Left ventricle myocardium inferior (tissue), 1 donor: Measurements from ENCODE around the gene NOL4. TPM values are rescaled to one million over a fixed set of nuclear protein-coding genes. Genes with fewer than 3 reads are reported as not detected.
"Not testable (repeated sequence)": the region's sequence is repeated elsewhere in the genome, so short reads cannot be mapped to it uniquely, and the experiment has no call there.

Experiments used
- DNase-seq: peaks from one replicate; pipeline ENCODE4 v3.0.0-alpha.2; 2020
- H3K27ac ChIP-seq: fragments of 200-600 bp; replicated peaks from 2 replicates; pipeline ENCODE4 v1.8.0; 2021
- H3K27me3 ChIP-seq: fragments of 200-600 bp; 2 replicates; pipeline ENCODE4 v1.8.0; 2021; ENCODE audit warnings: low read depth
- H3K36me3 ChIP-seq: fragments of 200-600 bp; 2 replicates; pipeline ENCODE4 v1.8.0; 2021
- H3K4me1 ChIP-seq: fragments of 200-600 bp; 2 replicates; pipeline ENCODE4 v1.8.0; 2021
- H3K4me3 ChIP-seq: fragments of 200-600 bp; 2 replicates; pipeline ENCODE4 v1.8.0; 2021; ENCODE audit warnings: mild to moderate bottlenecking, moderate library complexity
- H3K9me3 ChIP-seq: fragments of 200-600 bp; replicated peaks from 2 replicates; pipeline ENCODE4 v1.8.0; 2021
- intact Hi-C: fragments of 100-400 bp; cut with micrococcal nuclease; formaldehyde crosslinking; loops from one replicate; pipeline ENCODE4 v1.11.0; 2022
- long read RNA-seq: library from polyadenylated mRNA; unstranded; transcript quantifications from one replicate; pipeline ENCODE4 v2.0.0, GENCODE V29; 2021
- total RNA-seq: library from RNA; stranded (reverse); fragmentation: NEBNext Ultra II Directional; extraction: Animal tissue kit (Norgen Biotek cat#: 25700); gene quantifications from one replicate; pipeline ENCODE4 v1.2.1, GENCODE V29; 2021
- TF ChIP-seq, protein P1 (sequence below): fragments of 200-600 bp; IDR thresholded peaks from 2 replicates; pipeline ENCODE4 v1.8.0; 2021; ENCODE audit warnings: antibody characterized with exemption, mild to moderate bottlenecking, borderline replicate concordance
- donor health status: DM: no; HTN: yes; CAD: no; lungs with severe emphysema.

NOL4 gene
- total RNA-seq = not detected
- long read RNA-seq = 0 reads

GRCh38 chr18:34224423-34225217 is at the start of gene NOL4:
NOL4 (minus strand) TSS chr18:34224913; CDS start chr18:34223253, 1,660 bp downstream.
- no peaks in the 10 kb centered on the region for H3K9me3 ChIP-seq
- no peak within 1 kb of the TSS for H3K27ac ChIP-seq
- H3K27me3 ChIP-seq = peaks cover 96% of the 10 kb centered on the region
- intact Hi-C loops = no loop called here
- DNase-seq = no peak
- TF ChIP-seq, protein P1, sequence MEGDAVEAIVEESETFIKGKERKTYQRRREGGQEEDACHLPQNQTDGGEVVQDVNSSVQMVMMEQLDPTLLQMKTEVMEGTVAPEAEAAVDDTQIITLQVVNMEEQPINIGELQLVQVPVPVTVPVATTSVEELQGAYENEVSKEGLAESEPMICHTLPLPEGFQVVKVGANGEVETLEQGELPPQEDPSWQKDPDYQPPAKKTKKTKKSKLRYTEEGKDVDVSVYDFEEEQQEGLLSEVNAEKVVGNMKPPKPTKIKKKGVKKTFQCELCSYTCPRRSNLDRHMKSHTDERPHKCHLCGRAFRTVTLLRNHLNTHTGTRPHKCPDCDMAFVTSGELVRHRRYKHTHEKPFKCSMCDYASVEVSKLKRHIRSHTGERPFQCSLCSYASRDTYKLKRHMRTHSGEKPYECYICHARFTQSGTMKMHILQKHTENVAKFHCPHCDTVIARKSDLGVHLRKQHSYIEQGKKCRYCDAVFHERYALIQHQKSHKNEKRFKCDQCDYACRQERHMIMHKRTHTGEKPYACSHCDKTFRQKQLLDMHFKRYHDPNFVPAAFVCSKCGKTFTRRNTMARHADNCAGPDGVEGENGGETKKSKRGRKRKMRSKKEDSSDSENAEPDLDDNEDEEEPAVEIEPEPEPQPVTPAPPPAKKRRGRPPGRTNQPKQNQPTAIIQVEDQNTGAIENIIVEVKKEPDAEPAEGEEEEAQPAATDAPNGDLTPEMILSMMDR = peak; percentile 41
- H3K4me1 ChIP-seq = peaks cover 36% of the 10 kb centered on the region
- no peaks in the 10 kb centered on the region for H3K36me3 ChIP-seq
- H3K4me3 ChIP-seq = peak within 1 kb of the TSS; percentile 63

DNA sequence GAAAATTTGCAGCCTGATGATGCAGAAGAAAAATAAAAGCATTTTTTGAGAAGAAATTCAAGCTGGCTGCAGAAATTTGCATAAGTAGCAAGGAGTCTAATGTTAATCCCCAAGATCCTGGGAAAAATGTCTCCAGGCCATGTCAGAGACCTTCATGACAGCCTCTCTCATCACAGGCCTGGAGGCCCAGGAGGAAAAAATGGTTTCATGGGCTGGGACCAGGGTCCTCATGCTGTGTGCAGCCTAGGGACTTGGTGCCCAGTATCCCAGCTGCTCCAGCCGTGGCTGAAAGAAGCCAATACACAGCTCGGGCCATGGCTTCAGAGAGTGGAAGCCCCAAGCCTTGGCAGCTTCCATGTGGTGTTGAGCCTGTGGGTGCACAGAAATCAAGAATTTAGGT is 41.3 kb upstream of the NOL4 start:
- DNase-seq, intact Hi-C loops, H3K27ac ChIP-seq: not testable (repeated sequence)

DNA sequence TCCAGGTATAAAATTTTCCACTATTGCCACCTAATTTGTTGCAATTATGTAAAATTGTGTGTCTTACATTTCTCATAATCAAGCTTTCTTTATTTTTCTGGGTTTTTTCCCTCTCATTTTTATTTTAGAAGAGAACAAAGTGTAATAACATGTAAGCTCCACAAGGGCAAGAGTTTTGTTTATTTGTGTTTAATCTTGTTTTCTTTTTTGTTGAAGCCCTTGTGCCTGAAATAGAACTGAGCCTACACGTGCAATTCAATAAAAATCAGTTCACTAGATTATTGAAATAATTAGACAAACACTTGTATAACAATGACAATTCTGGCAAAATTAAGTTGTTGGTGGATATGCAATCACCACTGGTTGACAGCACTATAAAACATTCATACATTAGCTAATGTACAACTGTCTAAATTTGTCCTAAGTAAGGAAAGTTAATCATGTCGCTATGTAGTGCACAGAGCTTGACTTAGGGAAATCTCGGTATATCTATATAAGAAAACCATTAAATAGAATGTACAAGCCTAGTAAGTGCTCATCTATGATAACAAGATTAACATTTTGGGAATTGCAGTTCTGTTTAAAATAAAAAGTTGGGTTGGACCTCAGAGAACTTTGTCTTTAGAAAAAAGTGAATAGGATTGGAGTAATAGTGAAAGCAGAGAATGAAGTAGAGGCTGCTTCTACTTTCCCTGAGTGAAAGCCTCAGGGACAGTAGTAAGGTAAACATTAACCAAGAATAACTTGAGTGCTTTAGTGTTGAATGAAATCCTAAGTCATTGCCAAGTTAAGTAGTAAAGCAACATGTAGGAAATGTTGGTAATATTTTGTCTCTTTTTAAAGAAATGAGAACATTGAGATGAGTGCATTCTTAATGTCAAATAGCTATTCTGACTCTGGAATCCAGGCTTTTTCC is 37.4 kb upstream of the NOL4 start:
- intact Hi-C loops = no loop called here

More for the DNA sequence above, 41.3 kb upstream of the NOL4 start:
- H3K9me3 ChIP-seq = peaks cover 32% of the 10 kb centered on the region
- H3K4me1 ChIP-seq, H3K36me3 ChIP-seq, H3K4me3 ChIP-seq, H3K27me3 ChIP-seq: not testable (repeated sequence)

GRCh38 chr18:34258176-34258575 is 33.5 kb upstream of the NOL4 start:
- intact Hi-C loops = no loop called here
- TF ChIP-seq, protein P1 = no peak
- DNase-seq = no peak
- Histone ChIP-seq H3K36me3 (no peaks in the 10 kb centered on the region), H3K27me3 (no peaks in the 10 kb centered on the region), H3K4me1 (no peaks in the 10 kb centered on the region), H3K9me3 (peaks cover 11% of the 10 kb centered on the region), H3K4me3 (no peak overlapping the region), H3K27ac (no peak overlapping the region)

More for the DNA sequence above, 37.4 kb upstream of the NOL4 start:
- no peaks in the 10 kb centered on the region for H3K4me1 ChIP-seq
- peaks cover 19% of the 10 kb centered on the region for H3K9me3 ChIP-seq
- no peak overlapping the region for H3K4me3 ChIP-seq
- H3K27ac ChIP-seq = no peak overlapping the region
- no peaks in the 10 kb centered on the region for H3K36me3 ChIP-seq
- TF ChIP-seq, protein P1 = no peak
- no peaks in the 10 kb centered on the region for H3K27me3 ChIP-seq
- DNase-seq = no peak

DNA sequence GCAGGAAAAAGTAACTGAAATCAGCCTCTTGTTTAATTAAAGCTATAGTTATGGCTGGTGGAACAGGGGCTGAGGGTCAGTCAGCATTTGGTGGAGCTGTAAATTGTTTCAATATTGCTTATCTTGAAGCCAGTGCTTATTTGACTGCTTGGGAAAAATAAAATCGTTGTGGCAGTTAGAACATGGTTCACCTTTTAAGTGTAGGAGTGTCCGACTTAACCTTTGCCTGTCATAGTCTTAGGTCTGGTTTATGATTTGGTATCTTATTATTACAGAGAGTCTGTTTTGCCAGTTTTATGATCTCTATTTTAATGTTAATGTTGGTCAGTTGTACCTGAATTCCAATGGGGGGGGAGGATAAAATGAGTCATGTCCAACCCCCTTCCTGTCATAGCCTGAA is 27.2 kb upstream of the NOL4 start:
- no peak for DNase-seq
- H3K27me3 ChIP-seq = no peaks in the 10 kb centered on the region
- no peaks in the 10 kb centered on the region for H3K36me3 ChIP-seq
- H3K27ac ChIP-seq = no peak overlapping the region
- no peaks in the 10 kb centered on the region for H3K4me1 ChIP-seq
- TF ChIP-seq, protein P1 = no peak
- H3K9me3 ChIP-seq = peaks cover 28% of the 10 kb centered on the region
- H3K4me3 ChIP-seq = no peak overlapping the region
- intact Hi-C loops = no loop called here
